LHCN-M2 (cell line): ENCODE results near the gene ZNF277. TPM values are rescaled to one million over a fixed set of nuclear protein-coding genes. Genes with fewer than 3 reads are reported as not detected.
"Not testable (repeated sequence)": the region's sequence is repeated elsewhere in the genome, so short reads cannot be mapped to it uniquely, and the experiment has no call there.

Experiments
- DNase-seq: peaks from one replicate; pipeline ENCODE4 v3.0.0-alpha.2; 2012; ENCODE audit warnings: low read depth
- total RNA-seq: library from RNA; depleted of rRNA; stranded (reverse); fragments of >200 nt; gene quantifications from 2 replicates; pipeline ENCODE4 v1.2.3, GENCODE V29; 2014

Gene ZNF277
- total RNA-seq, 1 experiment from 2014 or later = 23.8 TPM

DNA sequence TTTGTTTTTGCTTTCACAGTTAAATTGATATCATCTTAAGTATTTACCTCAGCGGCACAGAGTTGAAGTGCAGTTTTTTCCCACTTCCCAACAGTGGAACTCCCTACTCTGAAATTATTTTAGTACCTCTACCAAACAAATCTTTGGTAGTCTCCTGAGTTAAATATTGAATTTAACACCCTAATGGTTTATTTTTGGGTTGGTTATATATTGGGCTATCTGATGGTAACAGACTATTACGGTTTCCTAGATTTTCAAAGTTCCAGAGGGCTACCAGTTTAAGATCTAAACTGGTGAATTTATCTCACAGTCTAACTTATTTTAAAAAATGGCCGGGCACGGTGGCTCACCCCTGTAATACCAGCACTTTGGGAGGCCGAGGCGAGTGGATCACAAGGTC lies 1.3 kb downstream of the ZNF277 start:
- DNase-seq = no peak

DNA sequence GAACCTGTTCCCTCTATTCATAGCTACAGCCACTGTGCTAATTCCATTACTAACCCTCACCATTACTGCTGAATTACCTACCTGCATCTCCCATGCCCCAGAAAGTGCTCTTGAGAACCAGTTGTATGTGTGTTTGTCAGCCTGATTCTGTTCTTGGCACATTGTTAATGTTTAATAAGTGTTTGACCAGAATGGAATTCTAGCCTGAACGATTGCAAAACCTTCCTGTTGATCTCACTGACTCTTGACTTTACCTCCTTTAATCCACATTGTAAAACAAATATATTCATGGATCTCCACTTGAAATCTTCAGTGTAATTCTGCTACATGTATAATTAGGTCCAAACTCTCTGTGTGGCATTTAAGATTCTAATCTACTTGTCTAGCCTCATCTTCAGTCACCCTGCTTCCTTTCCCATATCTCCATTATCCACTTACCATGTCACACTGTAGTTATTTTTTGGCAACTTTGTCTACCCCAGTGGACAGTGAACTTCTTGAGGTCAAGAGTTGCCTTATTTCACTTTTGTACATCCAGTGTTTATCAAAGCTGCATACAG lies 4.9 kb downstream of the ZNF277 start:
- DNase-seq = no peak

DNA sequence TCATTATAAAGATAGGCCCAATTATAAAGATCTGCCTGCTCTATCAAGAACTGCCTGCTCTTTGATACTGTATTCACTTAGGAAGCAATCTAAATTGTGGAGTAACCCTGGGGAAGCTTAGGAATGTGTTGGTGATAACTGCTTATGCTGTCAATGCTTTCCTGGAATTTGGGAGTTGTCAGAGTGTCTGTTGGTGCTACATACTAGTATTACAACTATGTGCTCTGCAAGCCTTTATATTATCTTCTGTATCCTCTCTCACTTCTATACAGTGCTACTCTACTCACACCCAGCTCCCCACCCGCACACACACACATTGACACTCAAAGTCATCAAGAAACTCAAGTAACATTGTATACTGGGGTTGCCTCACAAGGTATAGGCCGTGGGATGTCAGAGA lies 6.1 kb downstream of the ZNF277 start:
- DNase-seq = no peak

DNA sequence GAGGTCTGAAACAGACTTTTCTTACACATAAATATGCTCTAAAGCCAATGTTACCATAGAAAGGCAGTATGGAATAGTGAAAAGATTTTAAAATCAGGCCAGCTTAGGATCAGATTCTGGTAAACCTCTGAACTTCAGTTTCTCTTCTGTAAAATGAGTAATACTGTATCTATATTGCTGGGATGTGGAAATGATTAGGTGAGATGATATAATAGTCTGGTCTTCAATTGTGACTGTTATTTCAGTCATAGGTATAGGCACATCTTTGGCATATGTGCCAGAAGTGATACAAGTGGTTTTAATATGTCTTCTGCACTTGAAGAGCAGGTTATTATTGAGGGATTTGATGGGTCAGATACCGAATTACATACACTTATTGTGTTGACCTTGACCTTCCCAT lies 7.2 kb downstream of the ZNF277 start:
- no peak for DNase-seq

DNA sequence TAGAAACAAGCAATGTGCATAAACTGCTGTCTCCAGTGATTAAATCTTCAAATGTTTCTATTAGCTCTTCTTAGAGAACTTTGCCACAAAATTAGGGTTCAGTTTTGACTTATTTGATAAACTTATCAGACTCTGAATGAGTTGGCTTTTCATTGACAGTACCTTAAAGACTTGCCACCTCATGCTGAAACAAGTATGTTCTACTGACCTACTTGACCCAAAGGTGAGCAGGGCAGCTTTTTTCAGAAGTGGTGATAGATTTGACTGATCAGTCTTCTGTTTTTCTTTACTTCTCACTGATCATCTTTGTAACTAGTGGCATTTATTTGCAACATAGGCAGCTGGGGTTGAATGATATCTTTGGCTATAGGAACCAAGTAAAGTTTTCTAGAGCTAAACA lies 7.8 kb downstream of the ZNF277 start:
- no peak for DNase-seq

DNA sequence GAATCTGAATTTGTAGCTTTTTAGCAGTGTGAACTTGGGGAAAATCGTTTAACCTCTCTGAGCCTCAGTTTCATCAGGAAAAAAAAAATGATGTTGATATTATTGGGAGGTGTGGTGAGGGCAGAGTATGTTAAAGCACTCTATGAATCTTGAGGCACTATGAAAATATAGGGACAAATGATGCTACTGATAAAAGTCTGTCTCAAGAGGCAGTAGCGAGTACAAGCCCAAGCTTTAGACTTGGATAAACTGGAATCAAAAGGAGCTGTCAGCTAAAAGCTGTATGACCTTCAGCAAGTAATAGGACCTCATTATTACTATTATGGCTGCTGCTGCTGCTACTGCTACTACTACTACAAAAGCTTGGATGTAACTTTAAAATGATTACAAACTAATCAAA lies 8.4 kb downstream of the ZNF277 start:
- DNase-seq = no peak

DNA sequence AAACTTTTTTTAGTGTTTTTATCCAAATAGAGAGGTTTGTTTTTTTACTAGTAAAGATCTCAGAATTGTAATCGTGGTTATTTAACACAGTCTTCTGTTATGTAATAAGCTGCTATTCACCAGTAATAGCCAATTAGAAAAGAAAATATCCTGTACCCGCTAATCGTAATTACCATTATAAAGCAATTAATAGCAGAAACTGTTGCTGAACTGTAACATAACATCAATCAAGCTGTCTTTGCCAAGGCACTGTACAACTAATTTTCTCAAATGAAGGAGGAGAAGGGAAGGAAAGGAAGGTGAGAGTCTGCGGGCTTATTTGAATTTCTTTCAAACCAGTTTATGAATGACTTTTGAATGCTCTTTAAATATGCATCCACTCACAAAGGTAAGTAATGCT lies 9.3 kb downstream of the ZNF277 start:
- DNase-seq = no peak

DNA sequence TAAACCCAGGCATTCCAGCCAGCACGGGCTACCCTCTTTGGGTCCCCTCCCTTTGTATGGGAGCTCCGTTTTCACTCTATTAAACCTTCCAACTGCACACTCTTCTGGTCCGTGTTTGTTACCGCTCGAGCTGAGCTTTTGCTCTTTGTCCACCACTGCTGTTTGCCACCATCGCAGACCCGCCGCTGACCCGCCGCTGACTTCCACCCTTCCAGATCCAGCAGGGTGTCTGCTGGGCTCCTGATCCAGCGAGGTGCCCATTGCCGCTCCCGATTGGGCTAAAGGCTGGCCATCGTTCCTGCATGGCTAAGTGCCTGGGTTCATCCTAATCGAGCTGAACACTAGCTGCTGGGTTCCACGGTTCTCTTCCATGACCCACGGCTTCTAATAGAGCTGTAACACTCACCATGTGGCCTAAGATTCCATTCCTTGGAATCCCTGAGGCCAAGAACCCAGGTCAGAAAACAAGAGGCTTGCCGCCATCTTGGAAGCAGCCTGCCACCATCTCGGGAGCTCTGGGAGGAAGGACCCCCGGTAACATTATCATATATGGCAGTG lies 14.5 kb downstream of the ZNF277 start:
- DNase-seq = no peak

DNA sequence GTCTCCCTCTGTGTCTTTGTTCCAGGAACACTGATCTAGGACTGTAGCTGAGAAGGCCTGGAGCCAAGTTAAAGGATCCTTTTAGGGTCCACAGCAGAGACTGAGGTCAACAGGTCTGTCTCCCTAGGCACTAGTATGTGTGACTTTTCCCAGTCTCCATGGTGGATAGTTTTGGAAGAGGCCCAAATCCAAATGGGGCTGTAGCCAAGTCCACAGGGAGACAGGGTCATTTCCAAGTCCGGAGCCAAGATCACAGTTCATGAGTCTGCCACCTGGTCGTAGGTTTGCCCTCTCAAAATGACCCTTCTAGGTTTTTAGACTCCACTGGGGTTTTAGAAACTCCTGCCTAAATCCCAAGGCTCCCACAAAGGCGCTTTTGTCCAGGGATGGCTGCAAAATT lies 16.8 kb downstream of the ZNF277 start:
- DNase-seq = no peak

DNA sequence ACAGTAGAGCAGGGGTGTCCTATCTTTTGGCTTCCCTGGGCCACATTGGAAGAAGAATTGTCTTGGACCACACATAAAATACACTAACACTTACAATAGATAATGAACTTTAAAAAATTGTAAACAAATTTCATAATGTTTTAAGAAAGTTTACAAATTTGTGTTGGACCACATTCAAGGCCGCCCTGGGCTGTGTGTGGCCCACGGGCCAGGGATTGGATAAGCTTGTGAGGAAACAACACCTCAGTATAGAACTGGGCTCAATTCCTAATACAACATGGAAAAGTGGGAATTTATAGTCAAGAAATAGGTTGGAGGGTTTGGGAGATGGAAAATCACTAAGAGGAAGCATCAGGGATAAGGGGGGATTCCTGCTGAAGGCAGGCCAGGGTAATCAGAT lies 17.7 kb downstream of the ZNF277 start:
- no peak for DNase-seq

DNA sequence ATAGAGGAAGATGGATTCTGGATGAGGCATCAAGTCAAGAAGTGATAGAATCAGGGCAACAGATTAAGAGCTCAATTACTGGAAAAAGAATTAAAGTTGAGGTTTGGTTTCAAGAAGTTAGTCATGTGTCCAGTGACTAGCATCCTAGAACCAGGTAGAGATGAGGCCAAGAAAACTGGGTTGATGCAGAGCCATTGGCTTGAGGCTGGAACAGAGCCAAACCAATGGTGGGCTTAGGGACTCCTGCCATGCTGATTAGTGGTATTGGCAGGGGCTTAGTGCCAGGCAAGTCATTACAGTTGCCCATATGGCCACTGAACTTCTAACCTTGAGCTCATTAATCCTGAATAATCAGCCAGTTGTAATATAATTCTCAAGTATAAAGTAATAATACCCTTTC lies 18.5 kb downstream of the ZNF277 start:
- no peak for DNase-seq

DNA sequence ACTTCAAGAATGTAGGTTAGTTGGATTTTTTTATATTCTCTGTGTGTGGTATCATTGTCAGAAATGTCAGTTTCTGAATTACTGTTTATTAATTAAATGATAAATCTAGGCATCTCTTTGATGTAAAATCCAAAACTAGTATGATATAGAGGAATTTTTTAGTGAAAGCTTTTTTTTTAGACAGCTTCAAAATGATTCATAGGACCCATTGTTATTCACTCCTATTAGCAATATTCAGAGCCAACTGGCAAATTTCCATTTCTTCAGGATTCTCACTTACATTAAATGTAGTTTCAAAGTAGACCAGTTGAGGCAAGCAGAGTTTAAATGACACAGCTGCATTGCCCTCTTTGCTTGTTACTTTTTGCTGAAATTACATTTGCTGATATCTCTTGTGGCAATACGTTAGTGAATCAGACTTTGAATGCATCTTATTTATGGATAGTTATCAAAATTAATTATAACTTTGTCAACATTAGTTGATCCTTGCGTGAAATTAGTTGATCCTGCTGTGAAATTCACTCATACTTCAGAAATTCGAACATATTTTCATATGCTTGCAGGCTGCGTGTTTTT lies 20.3 kb downstream of the ZNF277 start:
- no peak for DNase-seq

DNA sequence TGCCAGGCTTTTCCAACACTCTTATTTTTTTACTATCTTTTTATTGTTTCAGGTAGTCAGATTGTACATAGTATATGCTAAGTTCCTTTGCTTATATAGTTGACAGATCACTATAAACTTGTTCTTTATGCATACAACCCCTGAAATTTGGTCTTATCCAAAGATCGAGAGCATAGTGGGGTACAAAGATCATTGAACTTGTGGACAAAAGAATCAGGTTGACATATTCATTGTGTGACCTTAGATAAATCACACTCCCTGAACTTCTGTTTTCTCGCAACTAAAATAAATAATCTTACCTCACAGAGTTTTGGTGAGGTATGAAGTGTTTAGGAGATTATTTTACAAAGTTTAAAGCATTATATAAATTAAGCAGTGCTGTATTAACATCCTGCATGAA lies 22.1 kb downstream of the ZNF277 start:
- no peak for DNase-seq

DNA sequence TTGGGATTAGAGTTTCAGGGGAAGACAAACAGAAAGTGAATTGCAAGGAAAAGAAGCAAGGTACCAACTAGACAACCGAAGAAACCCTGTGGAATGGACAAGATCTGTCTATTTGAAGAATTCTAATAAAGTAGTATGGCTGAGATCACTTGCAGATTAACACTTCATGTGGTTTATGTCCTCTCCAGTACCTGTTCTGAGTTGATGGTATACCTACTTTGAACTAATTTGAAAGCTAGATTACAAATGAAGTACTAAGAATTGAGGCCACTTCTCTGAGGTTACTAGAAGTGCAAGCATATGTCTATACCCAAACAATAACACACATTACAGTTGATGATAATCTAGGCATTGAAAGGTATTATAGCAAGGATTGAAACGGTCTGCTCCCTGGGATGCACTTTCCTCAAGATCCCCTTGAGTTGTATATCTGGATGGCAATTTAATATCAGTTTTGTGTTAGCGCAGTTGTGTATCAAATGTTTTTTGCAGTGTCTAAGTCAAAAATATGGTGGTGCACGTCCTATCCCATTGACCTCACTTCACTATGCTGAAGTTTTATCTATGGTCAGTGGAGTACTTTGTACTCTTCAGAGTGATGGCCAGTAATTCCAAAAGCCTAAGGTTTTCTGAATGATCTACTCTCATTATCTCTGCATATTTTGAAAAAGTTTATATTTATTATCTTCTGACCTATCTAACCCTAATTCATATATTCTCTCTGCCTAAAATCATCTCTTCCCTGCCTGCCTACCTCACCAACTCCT lies 25.9 kb downstream of the ZNF277 start:
- DNase-seq = no peak

DNA sequence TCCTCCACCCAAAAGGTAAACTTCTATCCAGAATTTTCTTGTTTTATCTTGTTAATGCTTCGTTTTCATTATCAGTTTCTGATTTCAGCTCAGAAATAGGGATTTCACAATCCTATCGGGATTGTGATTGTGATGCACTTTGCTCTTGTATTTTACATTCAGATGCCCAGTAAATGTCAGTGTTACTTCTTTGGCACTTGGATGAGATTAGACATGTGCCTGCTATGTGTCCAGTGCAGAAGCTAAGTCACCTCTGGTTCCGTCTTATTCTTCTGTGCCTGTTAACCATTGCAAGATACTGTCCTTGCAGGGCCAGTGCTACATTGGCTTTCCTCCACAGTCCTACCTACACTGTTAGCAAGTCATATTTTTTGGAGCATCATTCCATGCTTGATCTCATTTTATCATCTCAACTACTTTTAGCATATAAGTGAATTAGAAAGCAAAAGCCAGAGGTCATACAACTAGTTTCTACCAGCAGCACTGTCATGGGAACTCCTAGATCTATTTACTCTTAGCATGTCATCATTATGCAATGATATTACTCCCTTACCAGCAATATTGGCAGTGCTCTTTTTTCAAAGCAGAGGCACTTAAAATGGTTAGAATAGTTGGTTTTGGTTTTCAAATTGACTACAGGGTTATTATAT lies 26.7 kb downstream of the ZNF277 start:
- no peak for DNase-seq

DNA sequence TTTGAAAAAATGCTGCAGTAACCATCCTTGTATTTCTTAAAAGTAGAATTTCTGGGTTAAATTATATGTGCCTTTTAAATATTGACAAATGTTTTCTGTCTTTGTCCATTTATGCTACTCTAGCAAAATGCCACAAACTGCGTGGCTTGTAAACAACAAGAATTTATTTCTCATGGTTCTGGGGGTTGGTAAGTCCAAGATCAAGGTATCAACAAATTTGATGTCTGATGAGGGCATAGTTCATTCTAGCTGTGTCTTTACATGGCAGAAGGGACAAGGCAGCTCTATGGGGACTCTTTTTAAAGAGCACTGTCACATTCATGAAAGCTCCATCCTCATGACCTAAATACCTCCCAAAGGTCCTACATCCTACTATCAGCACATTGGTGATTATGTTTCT lies 27.7 kb downstream of the ZNF277 start:
- no peak for DNase-seq

DNA sequence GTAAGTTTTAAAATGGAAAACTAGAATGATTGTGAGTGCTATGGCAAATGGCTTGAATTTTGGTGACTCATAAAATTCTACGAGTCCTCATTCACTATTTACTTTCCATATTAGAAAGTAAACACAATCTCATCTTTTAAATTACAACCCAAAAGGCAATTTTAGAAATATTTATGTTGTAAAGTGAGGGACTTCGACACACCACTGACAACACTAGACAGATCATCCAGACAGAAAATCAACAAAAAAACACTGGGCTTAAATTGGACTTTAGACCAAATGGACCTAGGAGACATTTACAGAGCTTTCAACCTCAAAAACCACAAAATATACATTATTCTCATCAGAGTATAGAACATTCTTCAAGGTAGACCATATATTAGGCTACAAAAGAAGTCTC lies 30.1 kb downstream of the ZNF277 start:
- DNase-seq = no peak

DNA sequence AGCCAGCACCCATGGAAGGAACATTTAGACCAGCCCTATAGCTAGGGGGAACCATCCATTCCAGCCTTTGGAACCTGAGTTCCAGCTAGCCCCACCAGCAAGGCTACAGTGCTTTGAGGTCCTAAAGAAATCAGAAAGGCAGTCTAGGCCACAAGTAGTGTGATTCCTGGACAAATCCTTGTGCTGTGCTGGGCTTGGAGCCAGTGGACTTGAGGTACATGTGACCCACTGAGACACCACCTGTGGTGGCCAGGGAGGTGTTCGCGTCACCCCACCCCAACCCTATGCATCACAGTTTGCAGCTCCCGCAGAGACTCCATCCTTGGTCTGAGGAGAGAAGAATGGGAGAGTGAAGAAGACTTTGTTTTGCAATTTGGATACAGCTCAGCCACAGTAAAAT lies 31.8 kb downstream of the ZNF277 start:
- DNase-seq = no peak

DNA sequence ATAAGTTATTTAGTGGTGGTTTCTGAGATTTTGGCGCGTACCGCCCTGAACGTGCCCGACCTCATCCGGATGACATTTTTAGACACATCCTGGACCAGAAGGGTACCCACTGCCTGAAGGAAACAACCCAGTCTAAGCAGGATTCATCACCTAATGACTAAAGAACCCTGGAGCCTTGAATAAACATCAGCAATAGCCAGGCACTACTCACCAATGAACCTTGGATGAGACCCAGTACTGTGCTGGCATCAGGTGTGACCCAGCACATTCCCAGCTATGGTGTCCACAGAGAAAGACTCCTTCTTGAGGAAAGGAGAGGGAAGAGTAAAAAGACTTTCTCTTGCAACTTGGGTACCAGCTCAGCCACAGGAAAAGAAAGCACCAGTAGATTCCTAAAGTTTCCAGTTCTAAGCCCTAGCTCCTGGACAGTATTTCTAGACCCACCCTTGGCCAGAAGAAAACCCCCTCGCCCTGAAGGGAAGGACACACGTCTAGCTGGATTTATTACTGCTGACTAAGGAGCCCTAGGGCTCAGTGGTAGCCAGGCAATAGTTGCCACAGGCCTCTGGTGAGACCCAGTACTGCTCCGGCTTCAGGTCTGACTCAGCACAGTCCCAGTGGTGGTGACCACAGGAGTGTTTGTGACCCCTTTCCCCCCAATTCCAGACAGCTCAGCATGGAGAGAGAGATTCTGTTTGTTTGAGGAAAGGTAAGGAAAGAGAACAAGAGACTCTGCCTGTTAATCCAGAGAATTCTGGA lies 32.5 kb downstream of the ZNF277 start:
- DNase-seq = peak; percentile 37

DNA sequence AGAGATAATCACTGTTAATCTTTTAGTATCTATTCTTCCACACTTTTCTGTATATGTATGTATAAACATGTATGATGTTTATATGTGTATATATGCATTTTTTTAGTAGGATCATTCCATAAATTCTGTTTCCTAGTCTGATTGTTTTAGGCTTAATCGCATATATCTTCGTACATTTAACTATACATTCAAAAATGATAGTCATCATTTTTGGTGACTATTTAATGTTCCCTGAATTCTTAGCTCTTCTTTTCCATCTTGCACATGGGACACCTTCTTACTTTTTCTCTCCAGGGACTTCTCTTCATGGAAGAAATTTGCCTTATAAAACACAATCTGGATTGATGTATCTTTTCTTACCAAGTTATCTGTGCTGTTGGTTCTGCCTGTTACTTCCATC lies 42.1 kb downstream of the ZNF277 start:
- no peak for DNase-seq

DNA sequence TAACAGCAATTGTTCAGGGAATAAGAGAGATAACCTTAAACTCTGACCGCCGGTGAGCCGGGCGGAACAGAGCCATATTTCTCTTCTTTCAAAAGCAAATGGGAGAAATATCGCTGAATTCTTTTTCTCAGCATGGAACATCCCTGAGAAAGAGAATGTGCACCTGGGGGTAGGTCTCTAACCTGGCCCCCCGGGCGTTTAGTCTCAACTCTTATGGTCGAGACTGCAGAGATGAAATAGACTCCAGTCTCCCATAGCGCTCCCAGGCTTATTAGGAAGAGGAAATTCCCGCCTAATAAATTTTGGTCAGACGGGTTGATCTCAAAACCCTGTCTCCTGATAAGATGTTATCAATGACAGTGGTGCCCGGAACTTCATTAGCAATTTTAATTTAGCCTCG lies 43.5 kb downstream of the ZNF277 start:
- DNase-seq = not testable (repeated sequence)

DNA sequence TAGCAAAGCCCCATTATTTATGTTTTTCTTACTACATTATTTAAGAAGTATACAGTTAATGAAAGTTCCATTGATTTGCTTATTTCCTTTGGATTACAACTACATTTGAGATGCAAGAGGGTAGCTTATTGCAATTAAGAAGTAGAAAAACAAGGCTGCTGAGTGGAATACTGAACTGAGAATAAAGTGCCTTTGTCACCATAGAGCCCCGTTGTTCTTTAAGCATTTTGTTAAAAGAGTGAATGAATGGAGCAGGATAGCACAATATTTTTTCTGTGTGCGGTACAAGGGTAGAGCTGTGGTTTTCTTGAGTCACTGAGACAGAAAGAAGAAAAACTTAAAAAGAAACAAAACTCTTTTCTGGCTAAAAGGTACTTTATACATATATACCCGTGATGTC lies 45.6 kb downstream of the ZNF277 start:
- no peak for DNase-seq
